K562 (cell line): Measurements from ENCODE around the gene SOSTDC1. TPM values are rescaled to one million over a fixed set of nuclear protein-coding genes. Genes with fewer than 3 reads are reported as not detected.
A peak's percentile ranks its signal among the peaks of the same experiment; 100 is the strongest.

Experiments
- BCOR ChIP-seq: fragments of 450-650 bp; IDR thresholded peaks from 2 replicates; pipeline ENCODE4 v1.6.1; 2016
- FOXK2 ChIP-seq, 2 experiments: fragments of 450-650 bp; IDR thresholded peaks in 1 of 2; conservative IDR thresholded peaks in 1 of 2; 2 replicates each; pipeline ENCODE4 v1.6.1; 2016; ENCODE audit warnings: low read depth in 2 of 2, mild to moderate bottlenecking in 1 of 2
- HDAC8 ChIP-seq: fragments of 450-650 bp; IDR thresholded peaks from 2 replicates; pipeline ENCODE4 v1.6.1; 2016; ENCODE audit warnings: mild to moderate bottlenecking, missing genetic modification characterization, moderate library complexity, missing compliant biosample characterization
- KDM2B ChIP-seq: fragments of 250-450 bp; sonication (Bioruptor Pico); IDR thresholded peaks from 2 replicates; pipeline ENCODE4 v1.8.0; 2021; ENCODE audit warnings: mild to moderate bottlenecking, moderate library complexity
- KDM4B ChIP-seq, 2 experiments: fragments of 450-650 bp in 1 of 2; sonication (generic) in 1 of 2; IDR thresholded peaks; 2 replicates each; pipeline ENCODE4 v1.6.1; 2016 to 2017; ENCODE audit warnings: borderline replicate concordance in 2 of 2, antibody characterized with exemption in 1 of 2, low read depth in 1 of 2, mild to moderate bottlenecking in 1 of 2
- RHOXF2B ChIP-seq: fragments of 250-450 bp; sonication (Bioruptor Pico); conservative IDR thresholded peaks from 2 replicates; pipeline ENCODE4 v1.5.1; 2021
- SREBF1 ChIP-seq: fragments of 150-350 bp; IDR thresholded peaks from 2 replicates; pipeline ENCODE4 v1.6.1; 2014; ENCODE audit warnings: antibody characterized with exemption, low read depth, low read length, borderline replicate concordance
- ZNF444 ChIP-seq: fragments of 250-450 bp; sonication (Bioruptor Pico); IDR thresholded peaks from 2 replicates; pipeline ENCODE4 v1.4.0; 2020; ENCODE audit warnings: mild to moderate bottlenecking, moderate library complexity
- ZNF699 ChIP-seq: fragments of 250-450 bp; sonication (Bioruptor Pico); IDR thresholded peaks from 2 replicates; pipeline ENCODE4 v1.8.0; 2021; ENCODE audit warnings: mild to moderate bottlenecking, moderate library complexity; ENCODE audit not compliant: insufficient replicate concordance
- polyA plus RNA-seq, 8 experiments: library from polyadenylated mRNA; depleted of rRNA in 4 of 8; stranded (reverse) in 5 of 8; unstranded in 3 of 8; fragments of >200 nt; fragmentation: Nextera tagmentation in 2 of 8; fragmentation: Illumina TruSeq in 1 of 8; extraction: Ambion mirVana in 2 of 8; extraction: Trizol in 1 of 8; gene quantifications; 2 replicates each; pipeline versions ENCODE4 v1.2.1 to v1.2.3, GENCODE V29; 2011 to 2014; ENCODE audit warnings: inconsistent platforms in 1 of 8, missing spikeins in 1 of 8
- total RNA-seq, 7 experiments: library from RNA; depleted of rRNA in 6 of 7; stranded (reverse); fragments of >200 nt in 6 of 7; fragmentation: Illumina TruSeq in 2 of 7; extraction: Trizol in 2 of 7; gene quantifications; 2 replicates each; pipeline versions ENCODE4 v1.2.1 to v1.2.3, GENCODE V29; 2011 to 2021; ENCODE audit warnings: low replicate concordance in 1 of 7
- TF ChIP-seq, protein P1 (sequence below): fragments of 150-350 bp; IDR thresholded peaks from 2 replicates; pipeline ENCODE4 v1.6.1; 2014; ENCODE audit warnings: low read depth, mild to moderate bottlenecking, low read length, borderline replicate concordance
- TF ChIP-seq, protein P2 (sequence below): IDR thresholded peaks from 2 replicates; pipeline ENCODE4 v1.6.1; 2011; ENCODE audit not compliant: insufficient read length; ENCODE audit errors: extremely low read depth
- TF ChIP-seq, protein P3 (sequence below): IDR thresholded peaks from 3 replicates; pipeline ENCODE4 v1.6.1; 2011; ENCODE audit warnings: borderline replicate concordance, mild to moderate bottlenecking; ENCODE audit not compliant: insufficient read length, insufficient read depth
- TF ChIP-seq, protein P4 (sequence below): fragments of 200-800 bp; sonication (Bioruptor generic); IDR thresholded peaks from 2 replicates; pipeline ENCODE4 v1.6.1; 2016; ENCODE audit warnings: missing genetic modification characterization, missing compliant biosample characterization

SOSTDC1 gene
- total and polyA plus RNA-seq, 9 of the 15 experiments (the other 6 are each of a cell fraction or from before 2014, with no cell fraction given) = 8.3 to 48.6 (median 15.9) TPM

DNA sequence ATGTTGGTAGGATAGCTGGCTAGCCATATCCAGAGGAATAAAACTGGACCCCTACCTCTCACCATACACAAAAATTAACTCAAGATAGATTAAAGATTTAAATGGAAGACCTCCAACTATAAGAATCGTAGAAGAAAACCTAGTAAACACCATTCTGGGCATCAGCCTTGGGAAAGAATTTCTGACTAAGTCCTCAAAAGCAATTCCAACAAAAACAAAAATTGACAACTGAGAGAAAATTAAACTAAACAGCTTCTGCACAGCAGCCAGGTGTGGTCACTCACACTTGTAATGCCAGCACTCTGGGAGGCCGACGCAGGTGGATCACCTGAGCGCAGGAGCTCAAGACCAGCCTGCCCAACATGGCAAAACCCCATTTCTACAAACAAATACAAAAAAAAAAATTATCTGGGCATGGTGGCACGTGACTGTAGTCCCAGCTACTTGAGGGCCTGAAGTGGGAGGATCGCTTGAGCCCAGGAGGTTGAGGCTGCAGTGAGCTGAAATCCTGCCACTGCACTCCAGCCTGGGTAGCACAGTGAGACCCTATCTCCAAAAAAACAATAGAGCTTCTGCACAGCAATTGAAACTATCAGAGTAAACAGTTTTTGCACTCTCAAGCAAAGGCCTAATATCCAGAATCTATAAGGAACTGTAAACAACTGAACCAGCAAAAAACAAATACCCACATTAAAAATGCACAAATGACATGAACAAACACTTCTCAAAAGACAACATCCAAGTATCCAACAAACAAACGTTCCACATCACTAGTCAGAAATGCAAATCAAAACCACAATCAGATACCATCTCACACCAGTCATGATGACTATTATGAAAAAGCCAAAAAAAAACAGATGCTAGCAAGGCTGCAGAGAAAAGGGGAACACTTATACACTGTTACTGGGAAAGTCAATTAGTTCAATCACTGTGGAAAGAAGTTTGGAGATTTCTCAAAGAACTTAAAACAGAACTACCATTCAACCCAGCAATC is 49.0 kb downstream of the SOSTDC1 start (continued):
- TF ChIP-seq, protein P1, sequence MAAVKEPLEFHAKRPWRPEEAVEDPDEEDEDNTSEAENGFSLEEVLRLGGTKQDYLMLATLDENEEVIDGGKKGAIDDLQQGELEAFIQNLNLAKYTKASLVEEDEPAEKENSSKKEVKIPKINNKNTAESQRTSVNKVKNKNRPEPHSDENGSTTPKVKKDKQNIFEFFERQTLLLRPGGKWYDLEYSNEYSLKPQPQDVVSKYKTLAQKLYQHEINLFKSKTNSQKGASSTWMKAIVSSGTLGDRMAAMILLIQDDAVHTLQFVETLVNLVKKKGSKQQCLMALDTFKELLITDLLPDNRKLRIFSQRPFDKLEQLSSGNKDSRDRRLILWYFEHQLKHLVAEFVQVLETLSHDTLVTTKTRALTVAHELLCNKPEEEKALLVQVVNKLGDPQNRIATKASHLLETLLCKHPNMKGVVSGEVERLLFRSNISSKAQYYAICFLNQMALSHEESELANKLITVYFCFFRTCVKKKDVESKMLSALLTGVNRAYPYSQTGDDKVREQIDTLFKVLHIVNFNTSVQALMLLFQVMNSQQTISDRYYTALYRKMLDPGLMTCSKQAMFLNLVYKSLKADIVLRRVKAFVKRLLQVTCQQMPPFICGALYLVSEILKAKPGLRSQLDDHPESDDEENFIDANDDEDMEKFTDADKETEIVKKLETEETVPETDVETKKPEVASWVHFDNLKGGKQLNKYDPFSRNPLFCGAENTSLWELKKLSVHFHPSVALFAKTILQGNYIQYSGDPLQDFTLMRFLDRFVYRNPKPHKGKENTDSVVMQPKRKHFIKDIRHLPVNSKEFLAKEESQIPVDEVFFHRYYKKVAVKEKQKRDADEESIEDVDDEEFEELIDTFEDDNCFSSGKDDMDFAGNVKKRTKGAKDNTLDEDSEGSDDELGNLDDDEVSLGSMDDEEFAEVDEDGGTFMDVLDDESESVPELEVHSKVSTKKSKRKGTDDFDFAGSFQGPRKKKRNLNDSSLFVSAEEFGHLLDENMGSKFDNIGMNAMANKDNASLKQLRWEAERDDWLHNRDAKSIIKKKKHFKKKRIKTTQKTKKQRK = no peak
- no peak for TF ChIP-seq ZNF699 (CRISPR knock-in tag)
- TF ChIP-seq, protein P2, sequence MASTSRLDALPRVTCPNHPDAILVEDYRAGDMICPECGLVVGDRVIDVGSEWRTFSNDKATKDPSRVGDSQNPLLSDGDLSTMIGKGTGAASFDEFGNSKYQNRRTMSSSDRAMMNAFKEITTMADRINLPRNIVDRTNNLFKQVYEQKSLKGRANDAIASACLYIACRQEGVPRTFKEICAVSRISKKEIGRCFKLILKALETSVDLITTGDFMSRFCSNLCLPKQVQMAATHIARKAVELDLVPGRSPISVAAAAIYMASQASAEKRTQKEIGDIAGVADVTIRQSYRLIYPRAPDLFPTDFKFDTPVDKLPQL = no peak
- no peak for TF ChIP-seq KDM2B (CRISPR knock-in tag)
- no peak for TF ChIP-seq KDM4B (IDR thresholded peaks at IDR 0.05; ENCODE audit: borderline replicate concordance in 2 of 2, low read depth in 1 of 2)
- TF ChIP-seq, protein P3, sequence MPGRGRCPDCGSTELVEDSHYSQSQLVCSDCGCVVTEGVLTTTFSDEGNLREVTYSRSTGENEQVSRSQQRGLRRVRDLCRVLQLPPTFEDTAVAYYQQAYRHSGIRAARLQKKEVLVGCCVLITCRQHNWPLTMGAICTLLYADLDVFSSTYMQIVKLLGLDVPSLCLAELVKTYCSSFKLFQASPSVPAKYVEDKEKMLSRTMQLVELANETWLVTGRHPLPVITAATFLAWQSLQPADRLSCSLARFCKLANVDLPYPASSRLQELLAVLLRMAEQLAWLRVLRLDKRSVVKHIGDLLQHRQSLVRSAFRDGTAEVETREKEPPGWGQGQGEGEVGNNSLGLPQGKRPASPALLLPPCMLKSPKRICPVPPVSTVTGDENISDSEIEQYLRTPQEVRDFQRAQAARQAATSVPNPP = no peak
- 0 out of 2 replicates have a peak, but pooled peaks have one; percentile 28 for TF ChIP-seq BCOR
- TF ChIP-seq RHOXF2B (CRISPR knock-in tag) = no peak
- TF ChIP-seq SREBF1 = no peak
- TF ChIP-seq ZNF444 (CRISPR knock-in tag) = no peak
- TF ChIP-seq, protein P4, sequence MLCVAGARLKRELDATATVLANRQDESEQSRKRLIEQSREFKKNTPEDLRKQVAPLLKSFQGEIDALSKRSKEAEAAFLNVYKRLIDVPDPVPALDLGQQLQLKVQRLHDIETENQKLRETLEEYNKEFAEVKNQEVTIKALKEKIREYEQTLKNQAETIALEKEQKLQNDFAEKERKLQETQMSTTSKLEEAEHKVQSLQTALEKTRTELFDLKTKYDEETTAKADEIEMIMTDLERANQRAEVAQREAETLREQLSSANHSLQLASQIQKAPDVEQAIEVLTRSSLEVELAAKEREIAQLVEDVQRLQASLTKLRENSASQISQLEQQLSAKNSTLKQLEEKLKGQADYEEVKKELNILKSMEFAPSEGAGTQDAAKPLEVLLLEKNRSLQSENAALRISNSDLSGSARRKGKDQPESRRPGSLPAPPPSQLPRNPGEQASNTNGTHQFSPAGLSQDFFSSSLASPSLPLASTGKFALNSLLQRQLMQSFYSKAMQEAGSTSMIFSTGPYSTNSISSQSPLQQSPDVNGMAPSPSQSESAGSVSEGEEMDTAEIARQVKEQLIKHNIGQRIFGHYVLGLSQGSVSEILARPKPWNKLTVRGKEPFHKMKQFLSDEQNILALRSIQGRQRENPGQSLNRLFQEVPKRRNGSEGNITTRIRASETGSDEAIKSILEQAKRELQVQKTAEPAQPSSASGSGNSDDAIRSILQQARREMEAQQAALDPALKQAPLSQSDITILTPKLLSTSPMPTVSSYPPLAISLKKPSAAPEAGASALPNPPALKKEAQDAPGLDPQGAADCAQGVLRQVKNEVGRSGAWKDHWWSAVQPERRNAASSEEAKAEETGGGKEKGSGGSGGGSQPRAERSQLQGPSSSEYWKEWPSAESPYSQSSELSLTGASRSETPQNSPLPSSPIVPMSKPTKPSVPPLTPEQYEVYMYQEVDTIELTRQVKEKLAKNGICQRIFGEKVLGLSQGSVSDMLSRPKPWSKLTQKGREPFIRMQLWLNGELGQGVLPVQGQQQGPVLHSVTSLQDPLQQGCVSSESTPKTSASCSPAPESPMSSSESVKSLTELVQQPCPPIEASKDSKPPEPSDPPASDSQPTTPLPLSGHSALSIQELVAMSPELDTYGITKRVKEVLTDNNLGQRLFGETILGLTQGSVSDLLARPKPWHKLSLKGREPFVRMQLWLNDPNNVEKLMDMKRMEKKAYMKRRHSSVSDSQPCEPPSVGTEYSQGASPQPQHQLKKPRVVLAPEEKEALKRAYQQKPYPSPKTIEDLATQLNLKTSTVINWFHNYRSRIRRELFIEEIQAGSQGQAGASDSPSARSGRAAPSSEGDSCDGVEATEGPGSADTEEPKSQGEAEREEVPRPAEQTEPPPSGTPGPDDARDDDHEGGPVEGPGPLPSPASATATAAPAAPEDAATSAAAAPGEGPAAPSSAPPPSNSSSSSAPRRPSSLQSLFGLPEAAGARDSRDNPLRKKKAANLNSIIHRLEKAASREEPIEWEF (CRISPR knock-in tag) = no peak
- no peak for TF ChIP-seq HDAC8
- TF ChIP-seq FOXK2 (conservative IDR thresholded peaks at IDR 0.05 in 1 of 2, IDR thresholded peaks at IDR 0.05 in 1 of 2; ENCODE audit: low read depth in 2 of 2) = peak; percentile 50 to 55
